ENCODE data around the gene FAM234B.
"Not testable (repeated sequence)": the region's sequence is repeated elsewhere in the genome, so short reads cannot be mapped to it uniquely, and the experiment has no call there.

The FAM234B gene

DNA sequence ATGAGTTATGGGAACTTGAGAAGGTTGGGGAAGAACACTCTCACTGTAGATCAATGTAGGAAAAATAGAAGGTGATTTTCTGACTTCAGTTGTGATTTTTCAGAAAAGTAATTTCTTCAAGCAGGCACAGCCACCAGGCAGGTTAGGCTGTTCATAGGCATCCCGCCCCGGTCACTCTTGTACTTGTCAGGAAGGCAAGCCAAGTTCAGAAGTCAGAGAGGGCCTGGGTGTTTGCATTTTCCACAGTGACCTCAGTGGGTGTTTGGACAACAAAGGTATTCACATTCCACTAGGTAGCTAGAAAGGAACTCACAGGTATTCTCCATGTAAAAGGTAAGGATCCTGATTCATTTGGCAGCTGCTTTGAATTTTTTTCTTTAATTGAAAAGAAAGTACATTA, 3.0 kb upstream of the FAM234B start:
- no peak for DNase-seq
- in situ Hi-C loops (cut with HindIII; ENCODE audit: low pct_ligation_motif_present, low pct_unique_long_range_greater_than_20kb, low sequenced_read_pairs) = no loop called here

DNA sequence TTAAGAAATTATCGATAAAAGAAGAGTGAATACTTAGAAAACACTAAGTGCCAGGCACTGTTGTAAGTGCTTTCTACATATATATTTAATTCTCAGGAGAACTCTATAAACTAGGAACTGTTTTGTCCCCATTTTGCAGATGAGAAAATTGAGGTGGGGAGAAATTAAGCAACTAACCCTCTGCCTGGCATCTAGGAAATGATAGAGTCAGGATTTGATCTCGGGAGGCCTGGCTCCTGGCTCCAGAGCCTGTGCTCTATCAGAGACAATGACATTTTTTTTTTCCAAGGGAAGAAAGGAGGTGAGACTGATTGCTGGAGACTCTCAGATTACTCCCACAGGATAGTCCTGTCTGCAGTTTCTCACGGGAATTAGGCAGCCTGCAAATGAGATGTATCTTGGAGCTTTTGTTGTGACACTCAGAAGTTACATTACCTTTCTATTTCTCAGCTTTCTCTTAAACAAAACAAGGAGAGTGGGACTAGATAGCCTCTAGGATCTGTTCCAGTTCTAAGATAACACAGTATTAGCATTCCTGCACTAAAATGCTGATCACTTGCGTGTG, 1.4 kb upstream of the FAM234B start:
- in situ Hi-C loops (cut with HindIII; ENCODE audit: low pct_ligation_motif_present, low pct_unique_long_range_greater_than_20kb, low sequenced_read_pairs) = no loop called here
- no peak for DNase-seq

DNA sequence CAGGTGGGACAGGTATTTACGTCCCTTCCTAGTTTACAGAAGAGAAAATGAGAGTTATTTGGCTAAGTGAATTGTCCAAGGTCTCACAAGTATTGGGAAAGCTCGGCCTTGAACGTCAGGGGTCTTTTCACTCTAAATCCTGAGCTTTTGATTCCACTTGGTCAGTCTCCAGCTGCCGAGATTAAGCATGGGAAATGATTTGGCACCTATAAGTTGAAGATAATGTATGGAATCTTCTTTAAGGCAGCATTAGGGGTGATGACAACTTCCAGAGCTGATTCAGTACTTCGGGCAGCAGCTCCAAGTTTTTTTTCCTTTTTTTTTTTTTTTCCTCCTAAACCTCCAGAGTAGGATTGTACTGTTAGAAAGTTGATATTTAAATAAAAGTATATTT, 722 bp downstream of the FAM234B start:
- in situ Hi-C loops (cut with HindIII; ENCODE audit: low pct_ligation_motif_present, low pct_unique_long_range_greater_than_20kb, low sequenced_read_pairs) = no loop called here
- peak; percentile 9 for DNase-seq

DNA sequence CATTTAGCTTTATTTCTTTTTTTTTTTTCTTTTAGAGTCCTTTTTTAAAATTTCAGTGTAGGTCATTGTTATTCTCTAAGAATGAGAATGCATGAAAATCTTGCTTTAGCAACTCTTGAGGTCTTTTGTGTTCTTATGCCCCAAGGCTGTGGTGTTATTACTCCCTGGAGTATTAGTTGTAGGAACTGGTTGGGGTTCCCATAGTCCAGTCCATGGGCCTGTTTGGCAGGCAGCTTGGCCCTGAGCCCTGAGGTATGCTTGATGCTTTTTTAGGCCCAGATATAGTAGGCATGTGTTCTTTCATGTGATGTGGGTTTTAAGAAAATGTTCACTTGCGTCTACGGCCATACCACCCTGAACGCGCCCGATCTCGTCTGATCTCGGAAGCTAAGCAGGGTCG, 1.6 kb downstream of the FAM234B start:
- in situ Hi-C loops (cut with HindIII; ENCODE audit: low pct_ligation_motif_present, low pct_unique_long_range_greater_than_20kb, low sequenced_read_pairs) = no loop called here
- DNase-seq = no peak

DNA sequence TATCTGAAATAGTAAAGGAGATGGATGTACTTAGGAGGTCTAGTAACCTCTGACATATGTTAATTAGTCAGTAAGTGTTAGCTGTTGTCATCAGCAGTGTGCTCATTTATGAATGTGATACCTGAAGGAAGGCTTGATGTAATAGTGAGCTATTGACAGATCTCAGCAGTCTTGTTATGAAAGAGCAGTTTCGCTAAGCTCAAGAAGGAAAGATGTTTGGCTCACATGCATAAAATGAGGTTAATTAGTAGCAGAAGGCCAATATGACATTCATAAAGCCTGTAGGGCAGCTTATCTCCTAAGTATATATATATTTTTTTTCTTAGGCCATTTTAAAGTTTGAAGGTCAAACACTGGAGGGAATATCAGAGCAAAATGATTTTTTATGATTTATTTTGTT, 2.8 kb downstream of the FAM234B start:
- in situ Hi-C loops (cut with HindIII; ENCODE audit: low pct_ligation_motif_present, low pct_unique_long_range_greater_than_20kb, low sequenced_read_pairs) = no loop called here
- DNase-seq = no peak

DNA sequence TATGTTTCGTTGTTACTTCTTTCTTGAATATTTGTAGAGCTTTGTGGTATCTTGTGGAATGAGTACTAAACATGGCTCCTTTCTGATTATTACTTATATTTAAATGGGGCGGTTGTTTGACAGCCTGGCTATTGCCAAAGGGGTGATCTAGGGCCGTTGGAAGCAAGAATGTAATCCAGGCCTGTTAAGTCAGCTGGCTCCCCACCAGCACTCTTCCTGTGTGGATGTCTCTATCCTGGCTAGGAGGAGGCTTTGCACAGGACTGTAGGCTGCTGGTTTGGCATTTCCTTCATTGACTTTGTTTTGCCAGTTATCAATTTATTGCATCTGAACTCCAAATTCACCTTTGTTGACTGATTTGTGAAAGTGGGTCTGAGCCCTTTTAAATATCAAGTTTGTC, 5.6 kb downstream of the FAM234B start:
- no peak for DNase-seq
- in situ Hi-C loops (cut with HindIII; ENCODE audit: low pct_ligation_motif_present, low pct_unique_long_range_greater_than_20kb, low sequenced_read_pairs) = no loop called here

DNA sequence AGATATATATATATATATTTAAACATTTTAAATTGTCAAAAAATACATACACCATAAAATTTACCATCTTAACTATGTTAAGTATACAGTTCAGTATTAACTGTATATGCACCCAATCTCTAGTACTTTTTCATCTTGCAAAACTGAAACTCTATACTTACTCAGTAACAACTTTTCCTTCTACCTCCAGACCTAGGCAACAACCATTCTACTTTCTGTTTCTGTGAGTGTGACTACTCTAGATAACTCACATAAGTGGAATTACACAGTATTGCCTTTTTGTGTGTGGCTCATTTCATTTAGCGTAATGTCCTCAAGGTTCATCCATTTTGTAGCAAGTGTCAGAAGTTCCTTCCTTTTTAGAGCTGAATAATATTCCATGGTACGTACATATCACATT, 8.2 kb downstream of the FAM234B start:
- no peak for DNase-seq
- in situ Hi-C loops (cut with HindIII; ENCODE audit: low pct_ligation_motif_present, low pct_unique_long_range_greater_than_20kb, low sequenced_read_pairs) = no loop called here

DNA sequence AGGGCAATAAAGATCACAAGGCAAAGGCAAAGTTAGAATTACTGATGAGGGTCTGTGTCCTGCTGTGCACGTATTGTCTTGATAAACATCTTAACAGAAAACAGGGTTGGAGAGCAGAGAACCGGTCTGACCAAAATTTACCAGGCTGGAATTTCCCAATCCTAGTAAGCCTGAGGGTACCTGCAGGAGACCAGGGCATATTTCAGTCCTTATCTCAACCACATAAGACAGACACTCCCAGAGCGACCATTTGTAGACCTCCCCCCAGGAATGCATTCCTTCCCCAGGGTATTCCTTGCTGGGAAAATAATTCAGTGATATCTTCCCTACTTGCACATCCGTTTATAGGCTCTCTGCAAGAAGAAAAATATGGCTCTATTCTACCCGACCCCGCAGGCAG, 9.4 kb downstream of the FAM234B start:
- in situ Hi-C loops (cut with HindIII; ENCODE audit: low pct_ligation_motif_present, low pct_unique_long_range_greater_than_20kb, low sequenced_read_pairs); DNase-seq: not testable (repeated sequence)

DNA sequence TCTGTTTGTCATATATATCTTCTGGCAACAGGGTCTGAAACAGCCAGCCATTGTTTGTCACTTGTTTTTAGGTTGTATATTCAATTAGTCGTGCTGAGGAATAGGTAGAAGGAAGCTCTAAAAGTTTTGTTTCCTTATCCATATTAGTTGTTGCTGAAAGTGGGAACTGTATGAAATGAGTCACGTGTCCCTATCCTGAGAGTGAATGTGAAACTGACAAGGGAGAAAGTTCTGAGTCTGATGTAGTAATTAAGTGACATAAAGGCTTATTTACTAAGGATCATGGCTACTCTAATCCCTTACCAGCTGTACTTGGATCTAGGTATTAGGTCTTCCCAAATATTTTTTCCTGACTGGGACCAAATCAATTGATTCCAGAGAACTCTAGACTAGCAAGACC, 16.4 kb downstream of the FAM234B start:
- in situ Hi-C loops (cut with HindIII; ENCODE audit: low pct_ligation_motif_present, low pct_unique_long_range_greater_than_20kb, low sequenced_read_pairs) = no loop called here
- DNase-seq = no peak

DNA sequence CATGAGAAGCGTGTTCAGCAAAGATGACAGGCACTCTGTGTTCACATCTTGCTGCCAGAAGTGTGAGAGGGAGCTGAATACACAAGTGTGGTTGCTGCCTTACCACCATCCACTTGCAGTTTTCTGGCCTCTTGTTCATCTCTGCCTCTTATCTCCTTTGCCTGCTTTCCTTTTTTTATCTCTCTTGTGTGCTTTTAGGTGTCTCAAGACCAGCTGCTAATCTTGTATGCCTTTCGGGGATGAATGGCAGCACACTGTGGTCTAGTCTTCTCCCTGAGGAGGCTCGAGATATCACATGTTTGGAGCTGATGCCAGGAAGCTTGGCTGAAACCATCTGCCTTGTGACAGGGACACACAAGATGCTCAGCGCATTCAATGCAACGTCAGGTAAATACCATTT, 17.2 kb downstream of the FAM234B start:
- in situ Hi-C loops (cut with HindIII; ENCODE audit: low pct_ligation_motif_present, low pct_unique_long_range_greater_than_20kb, low sequenced_read_pairs) = no loop called here
- DNase-seq = no peak

DNA sequence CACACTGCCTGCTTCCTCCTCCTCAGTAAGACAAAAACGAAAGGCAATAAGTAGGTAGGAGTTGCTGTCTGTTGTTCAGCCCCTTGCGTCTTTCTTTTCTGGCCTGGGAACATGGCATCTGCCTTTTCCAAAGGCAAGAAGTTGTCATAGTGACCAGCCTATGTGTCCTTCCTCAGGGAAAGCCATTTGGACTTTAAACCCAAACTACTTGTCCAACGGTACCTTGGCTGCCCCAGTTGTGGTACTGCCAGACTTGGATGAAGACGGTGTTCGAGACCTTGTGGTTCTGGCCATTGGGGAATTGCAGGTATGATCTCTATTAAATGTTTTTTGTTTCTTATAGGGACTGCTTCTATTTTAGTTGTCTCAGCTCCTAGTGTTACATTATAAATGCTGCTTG, 18.5 kb downstream of the FAM234B start:
- DNase-seq = no peak
- in situ Hi-C loops (cut with HindIII; ENCODE audit: low pct_ligation_motif_present, low pct_unique_long_range_greater_than_20kb, low sequenced_read_pairs) = no loop called here

DNA sequence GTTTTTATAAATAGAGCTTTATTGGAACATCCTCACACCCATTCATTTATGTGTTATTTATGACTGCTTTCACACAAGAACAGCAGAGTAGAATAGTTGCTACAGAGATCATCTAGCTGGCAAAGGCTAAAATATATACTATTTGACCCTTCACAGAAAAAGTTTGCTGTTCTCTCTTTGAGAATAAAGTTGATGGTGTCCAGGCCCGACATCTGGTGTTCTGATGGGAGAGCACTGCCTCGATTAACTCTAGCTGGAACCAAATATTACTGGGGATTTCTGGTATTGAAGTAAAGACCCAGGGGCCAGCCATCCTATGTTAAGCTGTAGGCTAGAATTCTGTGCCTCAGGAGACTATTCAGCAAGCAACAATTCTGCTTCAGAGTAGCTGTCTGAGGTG, 21.8 kb downstream of the FAM234B start:
- DNase-seq = no peak
- in situ Hi-C loops (cut with HindIII; ENCODE audit: low pct_ligation_motif_present, low pct_unique_long_range_greater_than_20kb, low sequenced_read_pairs) = no loop called here

DNA sequence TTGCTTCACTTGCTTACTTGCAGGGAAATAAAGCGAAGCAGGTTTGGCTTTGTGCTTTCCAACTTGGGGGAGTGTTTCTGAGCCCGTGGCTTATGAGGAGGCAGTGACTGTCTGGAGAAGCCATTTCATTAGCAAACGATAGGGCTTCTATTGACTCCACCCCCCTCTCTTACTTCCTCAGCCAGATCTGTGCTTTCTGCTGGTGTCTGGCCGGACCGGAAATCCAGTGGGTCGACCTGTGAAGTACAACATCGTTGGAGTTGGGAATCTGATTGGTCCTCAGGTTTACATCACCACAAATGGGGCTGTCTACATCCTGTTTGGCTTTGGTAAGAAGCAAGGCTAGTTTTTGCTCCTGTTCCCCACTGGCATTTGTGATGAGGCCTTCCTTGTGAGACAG, 22.3 kb downstream of the FAM234B start:
- in situ Hi-C loops (cut with HindIII; ENCODE audit: low pct_ligation_motif_present, low pct_unique_long_range_greater_than_20kb, low sequenced_read_pairs) = no loop called here
- DNase-seq = no peak

DNA sequence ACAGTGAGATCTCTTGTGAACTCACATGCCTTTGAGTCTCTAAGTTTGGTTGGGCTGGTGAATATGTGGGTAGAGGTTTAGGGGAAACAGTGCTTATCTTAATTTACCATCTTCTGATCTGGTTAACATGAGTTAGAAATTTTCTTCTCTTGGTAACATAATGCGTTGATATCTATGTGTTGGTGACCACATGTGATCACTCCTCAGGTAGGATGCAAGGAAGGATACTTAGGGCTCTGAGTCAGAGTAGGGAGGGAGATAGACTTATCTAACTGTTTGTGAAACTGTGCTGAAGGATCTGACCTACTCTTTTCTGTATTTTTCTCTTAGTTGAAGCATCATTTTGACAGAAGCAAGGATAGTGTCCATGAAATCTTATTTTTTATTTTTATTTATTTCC, 23.1 kb downstream of the FAM234B start:
- in situ Hi-C loops (cut with HindIII; ENCODE audit: low pct_ligation_motif_present, low pct_unique_long_range_greater_than_20kb, low sequenced_read_pairs) = no loop called here
- DNase-seq = no peak

DNA sequence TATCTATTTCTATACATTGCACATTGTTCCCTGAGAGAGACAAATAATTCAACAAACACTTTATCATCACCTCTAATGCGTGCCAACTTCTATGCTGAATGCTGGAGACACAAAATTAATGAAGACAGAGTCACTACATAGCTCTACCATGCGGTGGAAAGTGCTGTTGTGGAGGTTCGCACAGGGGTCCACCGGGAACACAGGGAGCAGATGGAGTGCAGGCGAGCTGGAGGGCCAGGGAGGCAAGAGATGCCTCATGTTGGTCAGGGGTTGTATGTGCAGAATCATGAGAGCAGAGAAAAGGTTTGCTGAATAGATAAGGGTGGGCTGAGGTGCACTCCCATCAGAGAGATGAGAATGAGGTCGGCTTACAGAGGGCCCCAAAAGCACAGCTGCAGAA, 25.2 kb downstream of the FAM234B start:
- DNase-seq = no peak
- in situ Hi-C loops (cut with HindIII; ENCODE audit: low pct_ligation_motif_present, low pct_unique_long_range_greater_than_20kb, low sequenced_read_pairs) = no loop called here

DNA sequence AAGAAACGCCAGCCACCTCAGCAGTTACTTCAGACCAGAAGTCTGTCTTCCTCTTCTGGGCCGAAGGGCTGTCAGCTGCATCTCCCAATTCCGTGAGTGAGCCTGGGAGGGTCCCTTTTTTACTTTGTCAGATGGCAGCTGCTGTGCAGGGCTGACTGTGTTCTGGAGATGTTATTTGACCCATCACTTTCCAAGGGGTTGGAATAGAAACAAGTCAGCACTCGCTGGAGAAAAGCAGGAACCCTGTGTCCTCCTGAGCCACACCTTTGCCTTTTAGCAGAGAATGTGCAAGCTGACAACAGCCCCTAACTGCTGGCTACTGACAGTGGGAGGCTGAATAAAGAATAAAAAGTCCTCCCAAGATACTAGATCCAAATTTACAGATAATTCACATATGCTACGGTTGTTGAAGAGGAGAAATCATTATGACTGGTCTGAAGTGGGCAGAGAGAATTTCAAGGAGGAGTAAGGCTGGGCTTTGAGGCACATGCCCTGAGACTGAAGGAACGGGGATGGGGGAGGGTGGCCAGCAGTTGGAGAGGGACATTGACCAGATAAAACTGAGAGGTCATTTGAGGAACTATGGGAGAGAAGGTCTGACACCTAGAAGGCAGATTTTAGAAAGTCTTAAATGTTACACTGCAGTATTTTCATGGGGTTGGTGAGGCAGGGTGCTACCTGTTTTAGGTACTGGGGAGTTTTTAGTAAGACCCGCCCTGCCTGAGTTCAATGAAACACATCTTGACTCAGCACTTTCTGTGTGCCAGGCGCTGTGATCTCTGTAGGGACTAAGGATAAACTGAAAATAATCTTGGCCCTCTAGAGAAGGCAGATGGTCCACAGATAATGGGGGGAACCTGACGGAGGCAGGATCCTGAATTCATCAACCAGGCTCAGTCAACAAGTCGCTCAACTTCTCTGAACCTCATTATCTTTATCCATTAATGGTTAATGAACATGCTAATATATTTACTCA, 27.4 kb downstream of the FAM234B start:
- in situ Hi-C loops (cut with HindIII; ENCODE audit: low pct_ligation_motif_present, low pct_unique_long_range_greater_than_20kb, low sequenced_read_pairs) = no loop called here

DNA sequence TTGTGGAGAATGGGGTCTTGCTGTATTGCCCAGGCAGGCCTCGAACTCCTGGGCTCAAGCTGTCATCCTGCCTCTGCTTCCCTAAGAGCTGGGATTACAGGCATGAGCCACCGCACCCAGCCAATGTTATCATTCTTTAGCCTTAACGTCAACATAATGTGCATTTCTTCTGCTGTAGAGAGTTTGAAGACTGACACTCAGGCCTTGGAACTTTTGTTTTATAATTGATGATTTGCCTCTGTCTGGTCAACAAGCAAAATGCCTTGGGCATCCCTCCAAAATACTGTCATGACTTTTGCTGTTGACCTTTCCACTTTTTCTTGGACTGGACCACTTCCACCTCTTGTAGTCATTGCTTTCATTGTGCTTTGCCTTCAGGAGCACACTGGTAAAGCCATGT, 29.0 kb downstream of the FAM234B start:
- in situ Hi-C loops (cut with HindIII; ENCODE audit: low pct_ligation_motif_present, low pct_unique_long_range_greater_than_20kb, low sequenced_read_pairs) = no loop called here
- no peak for DNase-seq

More for the DNA sequence above, 27.4 kb downstream of the FAM234B start:
- no peak for DNase-seq

DNA sequence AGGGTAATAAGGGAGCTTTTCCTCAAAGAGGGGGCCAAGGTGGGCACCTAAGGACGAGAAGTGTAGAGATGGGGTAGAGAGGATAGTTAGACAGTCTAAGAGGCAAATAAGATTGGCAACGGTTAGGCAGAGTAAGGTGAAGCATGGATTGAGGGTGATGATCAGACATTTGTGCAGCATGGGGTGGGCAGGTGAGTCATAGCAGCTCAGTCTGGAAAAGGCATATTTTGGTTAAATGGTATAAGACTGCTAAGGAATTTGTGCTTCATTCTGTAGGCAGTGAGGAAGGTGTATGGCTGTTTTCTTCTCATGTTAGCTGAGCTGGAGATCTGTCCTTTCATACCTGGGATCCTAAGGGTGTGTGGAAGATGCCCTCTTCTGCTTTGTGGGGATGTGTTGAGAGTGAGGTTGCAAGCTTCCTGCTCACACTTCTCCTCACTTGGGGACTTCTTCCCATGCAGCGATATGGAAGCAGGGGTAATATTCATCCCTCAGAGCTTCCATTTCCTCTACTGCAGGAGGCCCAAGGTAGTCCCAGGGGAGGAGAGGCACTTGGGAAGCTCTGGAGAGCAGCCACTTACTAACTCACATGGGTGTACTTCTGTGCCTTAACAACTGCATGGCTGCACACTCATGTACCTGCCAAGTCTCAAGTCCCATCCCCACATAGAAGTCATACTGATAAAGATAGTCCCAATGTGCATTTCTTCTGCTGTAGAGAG, 30.4 kb downstream of the FAM234B start:
- DNase-seq = no peak
- in situ Hi-C loops (cut with HindIII; ENCODE audit: low pct_ligation_motif_present, low pct_unique_long_range_greater_than_20kb, low sequenced_read_pairs) = no loop called here

DNA sequence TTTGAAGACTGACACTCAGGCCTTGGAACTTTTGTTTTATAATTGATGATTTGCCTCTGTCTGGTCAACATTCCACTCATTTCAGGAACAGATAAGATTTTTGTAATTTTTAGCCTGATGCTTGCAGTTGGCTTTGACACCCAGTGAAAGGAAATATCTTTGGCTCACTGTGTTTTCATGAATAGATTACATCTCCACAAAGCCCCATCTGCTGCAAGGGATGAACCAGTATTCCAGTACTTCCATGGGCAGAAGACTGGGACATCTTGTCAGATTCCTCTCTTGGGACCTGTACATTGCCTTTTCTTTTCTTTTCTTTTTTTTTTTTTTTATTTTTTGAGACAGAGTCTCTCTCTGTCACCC, 30.9 kb downstream of the FAM234B start:
- no peak for DNase-seq
- in situ Hi-C loops (cut with HindIII; ENCODE audit: low pct_ligation_motif_present, low pct_unique_long_range_greater_than_20kb, low sequenced_read_pairs) = no loop called here

Data from ACHN (cell line).